Spleen (tissue), 11 donors: ENCODE results near the gene SPDL1. TPM values are rescaled to one million over a fixed set of nuclear protein-coding genes. Genes with fewer than 3 reads are reported as not detected.

ENCODE experiments used
- DNase-seq: peaks from one replicate; pipeline ENCODE4 v3.0.0-alpha.2; 2020
- H3K27ac ChIP-seq, 8 donors: fragments of 200-600 bp; sonication (generic) in 7 of 8; 1 replicate in 4 of 8; 2 replicates in 4 of 8; pipeline versions ENCODE4 v1.5.0 to v1.8.0; 2016 to 2021; ENCODE audit warnings: inconsistent platforms in 4 of 8, mild to moderate bottlenecking in 4 of 8, moderate library complexity in 1 of 8
- H3K27me3 ChIP-seq, 7 donors: fragments of 200-600 bp; sonication (generic) in 6 of 7; replicated peaks in 1 of 7; 1 replicate in 4 of 7; 2 replicates in 3 of 7; pipeline versions ENCODE4 v1.5.0 to v1.8.0; 2016 to 2021; ENCODE audit warnings: inconsistent platforms in 3 of 7, mild to moderate bottlenecking in 1 of 7
- H3K36me3 ChIP-seq, 6 donors: fragments of 200-600 bp; sonication (generic) in 5 of 6; 1 replicate in 4 of 6; 2 replicates in 2 of 6; pipeline versions ENCODE4 v1.5.0 to v1.8.0; 2016 to 2021; ENCODE audit warnings: inconsistent platforms in 2 of 6
- H3K4me1 ChIP-seq, 6 donors: fragments of 200-600 bp; sonication (generic) in 5 of 6; 1 replicate in 3 of 6; 2 replicates in 3 of 6; pipeline versions ENCODE4 v1.5.0 to v1.8.0; 2016 to 2021; ENCODE audit warnings: inconsistent platforms in 3 of 6
- H3K4me3 ChIP-seq, 8 donors: fragments of 200-600 bp; sonication (generic) in 7 of 8; 1 replicate in 4 of 8; 2 replicates in 4 of 8; pipeline versions ENCODE4 v1.5.0 to v1.8.0; 2016 to 2021; ENCODE audit warnings: inconsistent platforms in 4 of 8, mild to moderate bottlenecking in 4 of 8, moderate library complexity in 2 of 8
- H3K9me3 ChIP-seq, 8 donors: fragments of 200-600 bp; sonication (generic) in 7 of 8; 1 replicate in 4 of 8; 2 replicates in 4 of 8; pipeline versions ENCODE4 v1.5.0 to v1.8.0; 2016 to 2021; ENCODE audit warnings: inconsistent platforms in 4 of 8
- CTCF ChIP-seq, 11 experiments: fragments of 200-600 bp in 7 of 11; fragments of 450-650 bp in 4 of 11; sonication (generic) in 4 of 11; IDR thresholded peaks in 8 of 11; conservative IDR thresholded peaks in 3 of 11; 1 replicate in 7 of 11; 2 replicates in 4 of 11; pipeline versions ENCODE4 v1.4.0 to v1.8.0; 2016 to 2021; ENCODE audit warnings: antibody characterized with exemption in 11 of 11, inconsistent platforms in 4 of 11, mild to moderate bottlenecking in 1 of 11
- POLR2A ChIP-seq, 3 donors: fragments of 450-650 bp; IDR thresholded peaks; one replicate each; pipeline ENCODE4 v1.5.1; 2017; ENCODE audit warnings: antibody characterized with exemption in 3 of 3, mild to moderate bottlenecking in 1 of 3
- POLR2AphosphoS5 ChIP-seq, 3 donors: sonication (generic); formaldehyde crosslinking; IDR thresholded peaks; one replicate each; pipeline ENCODE4 v1.5.1; 2017; ENCODE audit warnings: antibody characterized with exemption in 3 of 3
- WGBS, 5 donors: extraction: QIAGEN DNeasy Blood & Tissue Kit in 3 of 5; methylation state at CpG; one replicate each; pipeline versions ENCODE4 v1.1.5 to v1.1.7; 2013 to 2018; 5-methylcytosine and 5-hydroxymethylcytosine counted together
- intact Hi-C: fragments of 100-400 bp; cut with DNase I; formaldehyde crosslinking; loops from one replicate; pipeline ENCODE4 v1.15.0; 2023; ENCODE audit warnings: low total_unique reads
- polyA plus RNA-seq, 3 donors: library from polyadenylated mRNA; stranded (reverse); fragments of 200-250 nt; gene quantifications; one replicate each; pipeline ENCODE4 v1.2.1, GENCODE V29; 2013
- total RNA-seq, 7 donors: library from RNA; depleted of rRNA in 3 of 7; stranded (reverse); fragments of >200 nt in 3 of 7; fragmentation: NEBNext Ultra II Directional in 4 of 7; extraction: Animal tissue kit (Norgen Biotek cat#: 25700) in 4 of 7; gene quantifications; one replicate each; pipeline versions ENCODE4 v1.1.0 to v1.2.1, GENCODE V29; 2016 to 2021
- donor health status: healthy with polysubstance abuse.
- donor health status: DM: no; HTN: no; CAD: no; lungs with moderate emphysema.
- donor health status: DM: no; HTN: no; CAD: no.
- donor health status: Bipolar disorder and iron deficiency.
- donor health status: healthy.
- donor health status: DM: no; HTN: no; CAD: no.
- donor health status: DM: yes; HTN: yes; CAD: no.

The SPDL1 gene
- total and polyA plus RNA-seq, 10 donors: 5.2 to 15.7 (median 10.3) TPM

GRCh38 chr5:169538944-169539343, 44.6 kb upstream of the SPDL1 start:
- Histone ChIP-seq H3K27me3 (no peaks in the 10 kb centered on the region), H3K36me3 (no peaks in the 10 kb centered on the region), H3K27ac (no peak overlapping the region), H3K9me3 (peaks cover 0 to 11% (median 0%) of the 10 kb centered on the region in 8 donors), H3K4me3 (no peak overlapping the region), H3K4me1 (no peaks in the 10 kb centered on the region)
- no peak for DNase-seq
- no peak for TF ChIP-seq CTCF (IDR thresholded peaks at IDR 0.05 in 8 of 11, conservative IDR thresholded peaks at IDR 0.05 in 3 of 11)
- no peak for TF ChIP-seq POLR2AphosphoS5 (IDR thresholded peaks at IDR 0.05)
- TF ChIP-seq POLR2A (IDR thresholded peaks at IDR 0.05): no peak
- 70 to 85% (median 78%) methylated on average over 1 of the region's 1 CpG for WGBS, 5 donors
- intact Hi-C loops: no loop called here

GRCh38 chr5:169542811-169543210, 40.8 kb upstream of the SPDL1 start:
- H3K9me3 ChIP-seq: peaks cover 0 to 11% (median 0%) of the 10 kb centered on the region in 8 donors
- H3K27ac ChIP-seq: no peak overlapping the region
- 78 to 95% (median 89%) methylated on average over 2 of the region's 2 CpGs for WGBS, 5 donors
- TF ChIP-seq CTCF (IDR thresholded peaks at IDR 0.05 in 8 of 11, conservative IDR thresholded peaks at IDR 0.05 in 3 of 11) (no peak), POLR2A (IDR thresholded peaks at IDR 0.05) (no peak), POLR2AphosphoS5 (IDR thresholded peaks at IDR 0.05) (no peak)
- no peak for DNase-seq
- H3K4me1 ChIP-seq: no peaks in the 10 kb centered on the region
- intact Hi-C loops: no loop called here
- H3K27me3 ChIP-seq: peaks cover 0 to 13% (median 0%) of the 10 kb centered on the region in 7 donors
- H3K4me3 ChIP-seq: no peak overlapping the region
- H3K36me3 ChIP-seq: no peaks in the 10 kb centered on the region

GRCh38 chr5:169544264-169544950, 39.2 kb upstream of the SPDL1 start:
- no peak for DNase-seq
- WGBS, 5 donors: 68 to 82% (median 76%) methylated on average over 2 of the region's 2 CpGs
- Histone ChIP-seq H3K9me3 (peaks cover 0 to 11% (median 0%) of the 10 kb centered on the region in 8 donors), H3K27me3 (peaks cover 0 to 25% (median 0%) of the 10 kb centered on the region in 7 donors), H3K4me1 (no peaks in the 10 kb centered on the region), H3K36me3 (no peaks in the 10 kb centered on the region), H3K4me3 (no peak overlapping the region), H3K27ac (no peak overlapping the region)
- TF ChIP-seq POLR2AphosphoS5 (IDR thresholded peaks at IDR 0.05) (no peak), POLR2A (IDR thresholded peaks at IDR 0.05) (no peak), CTCF (IDR thresholded peaks at IDR 0.05 in 8 of 11, conservative IDR thresholded peaks at IDR 0.05 in 3 of 11) (no peak)
- intact Hi-C loops: no loop called here

- no peak for DNase-seq
- TF ChIP-seq CTCF (IDR thresholded peaks at IDR 0.05 in 8 of 11, conservative IDR thresholded peaks at IDR 0.05 in 3 of 11) (no peak), POLR2AphosphoS5 (IDR thresholded peaks at IDR 0.05) (no peak), POLR2A (IDR thresholded peaks at IDR 0.05) (no peak)
- H3K4me1 ChIP-seq: no peaks in the 10 kb centered on the region
- H3K4me3 ChIP-seq: no peak overlapping the region
- H3K27ac ChIP-seq: no peak overlapping the region
- intact Hi-C loops: no loop called here
- no peaks in the 10 kb centered on the region for H3K36me3 ChIP-seq
- peaks cover 0 to 39% (median 0%) of the 10 kb centered on the region in 7 donors for H3K27me3 ChIP-seq
- 63 to 79% (median 74%) methylated on average over 1 of the region's 1 CpG for WGBS, 5 donors
- peaks cover 0 to 11% (median 0%) of the 10 kb centered on the region in 8 donors for H3K9me3 ChIP-seq
Measured at GRCh38 chr5:169545762-169546161, 37.8 kb upstream of the SPDL1 start.
